Epithelial cell of proximal tubule (primary cell): ENCODE results near the gene CCR9. TPM values are rescaled to one million over a fixed set of nuclear protein-coding genes. Genes with fewer than 3 reads are reported as not detected.

Source experiments
- DNase-seq: peaks from one replicate; pipeline ENCODE4 v3.0.0-alpha.2; 2011; ENCODE audit warnings: low read depth
- H3K4me3 ChIP-seq: 2 replicates; pipeline ENCODE4 v1.5.1; 2011; ENCODE audit warnings: low read depth, mild to moderate bottlenecking, low read length
- total RNA-seq: library from RNA; depleted of rRNA; stranded (reverse); fragments of >200 nt; gene quantifications from 2 replicates; pipeline ENCODE4 v1.2.3, GENCODE V29; 2015
- TF ChIP-seq, protein P1 (sequence below): conservative IDR thresholded peaks from 2 replicates; pipeline ENCODE4 v1.5.1; 2012; ENCODE audit warnings: low read depth, mild to moderate bottlenecking, low read length

Gene CCR9
- total RNA-seq, 1 donor from 2014 or later = 0.17 TPM

- H3K4me3 ChIP-seq = no peak overlapping the region
- TF ChIP-seq, protein P1, sequence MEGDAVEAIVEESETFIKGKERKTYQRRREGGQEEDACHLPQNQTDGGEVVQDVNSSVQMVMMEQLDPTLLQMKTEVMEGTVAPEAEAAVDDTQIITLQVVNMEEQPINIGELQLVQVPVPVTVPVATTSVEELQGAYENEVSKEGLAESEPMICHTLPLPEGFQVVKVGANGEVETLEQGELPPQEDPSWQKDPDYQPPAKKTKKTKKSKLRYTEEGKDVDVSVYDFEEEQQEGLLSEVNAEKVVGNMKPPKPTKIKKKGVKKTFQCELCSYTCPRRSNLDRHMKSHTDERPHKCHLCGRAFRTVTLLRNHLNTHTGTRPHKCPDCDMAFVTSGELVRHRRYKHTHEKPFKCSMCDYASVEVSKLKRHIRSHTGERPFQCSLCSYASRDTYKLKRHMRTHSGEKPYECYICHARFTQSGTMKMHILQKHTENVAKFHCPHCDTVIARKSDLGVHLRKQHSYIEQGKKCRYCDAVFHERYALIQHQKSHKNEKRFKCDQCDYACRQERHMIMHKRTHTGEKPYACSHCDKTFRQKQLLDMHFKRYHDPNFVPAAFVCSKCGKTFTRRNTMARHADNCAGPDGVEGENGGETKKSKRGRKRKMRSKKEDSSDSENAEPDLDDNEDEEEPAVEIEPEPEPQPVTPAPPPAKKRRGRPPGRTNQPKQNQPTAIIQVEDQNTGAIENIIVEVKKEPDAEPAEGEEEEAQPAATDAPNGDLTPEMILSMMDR = no peak
- no peak for DNase-seq
Observed at GRCh38 chr3:45940781-45941365, 54.5 kb downstream of the CCR9 start.

- no peak overlapping the region for H3K4me3 ChIP-seq
- no peak for DNase-seq
- TF ChIP-seq, protein P1 = no peak
Observed at GRCh38 chr3:45942051-45942825, 55.9 kb downstream of the CCR9 start.

- DNase-seq = no peak
- TF ChIP-seq, protein P1 = no peak
- H3K4me3 ChIP-seq = no peak within 1 kb of the TSS
Observed at GRCh38 chr3:45943207-45943846, 57.0 kb downstream of the CCR9 start, which contains the start of gene CXCR6. Gene CXCR6 (plus strand): TSS chr3:45943464. CDS start chr3:45946482, 3,018 bp downstream.

DNA sequence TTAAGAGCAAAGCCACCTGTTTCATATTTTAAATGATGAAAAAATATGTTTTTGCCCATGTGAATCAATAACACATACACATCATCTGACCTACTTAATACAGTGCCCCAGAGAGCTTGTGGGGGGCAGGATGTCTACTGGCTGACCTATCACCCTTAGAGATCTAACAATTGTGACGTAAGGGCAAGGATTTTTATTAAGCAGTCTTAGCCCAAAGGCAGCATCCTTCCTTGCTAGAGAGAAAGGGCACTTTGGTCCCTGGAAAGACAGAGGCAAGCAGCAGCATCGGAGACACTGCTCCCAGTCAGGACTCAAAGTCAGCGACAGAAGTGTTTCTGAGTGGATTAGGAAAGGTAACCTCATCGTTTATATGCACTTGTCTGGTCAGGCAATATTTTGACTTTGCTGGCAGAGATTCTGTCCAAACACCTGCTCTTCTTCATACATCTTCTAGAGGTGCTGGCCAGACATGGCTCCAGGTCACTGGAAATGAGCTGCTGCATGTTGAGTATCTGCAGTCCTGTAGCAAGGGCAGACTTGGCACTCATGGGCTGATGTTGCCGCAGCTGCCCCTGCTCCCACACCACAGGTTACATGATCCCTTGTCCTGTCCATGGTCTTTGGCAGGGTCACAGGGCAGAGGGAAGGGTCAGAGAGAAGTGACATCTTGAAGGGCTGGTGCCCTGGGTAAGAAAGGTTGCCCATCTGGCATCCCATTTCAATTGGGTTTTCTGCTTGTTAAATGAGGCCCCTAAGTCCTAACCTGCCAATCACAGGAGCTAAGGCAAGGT, 58.7 kb downstream of the CCR9 start:
- TF ChIP-seq, protein P1 = no peak
- H3K4me3 ChIP-seq = no peak overlapping the region
- no peak for DNase-seq

GRCh38 chr3:45946307-45946706, 60.0 kb downstream of the CCR9 start:
- no peak for DNase-seq
- TF ChIP-seq, protein P1 = no peak
- no peak overlapping the region for H3K4me3 ChIP-seq

DNA sequence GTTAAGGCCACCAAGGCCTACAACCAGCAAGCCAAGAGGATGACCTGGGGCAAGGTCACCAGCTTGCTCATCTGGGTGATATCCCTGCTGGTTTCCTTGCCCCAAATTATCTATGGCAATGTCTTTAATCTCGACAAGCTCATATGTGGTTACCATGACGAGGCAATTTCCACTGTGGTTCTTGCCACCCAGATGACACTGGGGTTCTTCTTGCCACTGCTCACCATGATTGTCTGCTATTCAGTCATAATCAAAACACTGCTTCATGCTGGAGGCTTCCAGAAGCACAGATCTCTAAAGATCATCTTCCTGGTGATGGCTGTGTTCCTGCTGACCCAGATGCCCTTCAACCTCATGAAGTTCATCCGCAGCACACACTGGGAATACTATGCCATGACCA, 60.5 kb downstream of the CCR9 start:
- DNase-seq = no peak
- no peak overlapping the region for H3K4me3 ChIP-seq
- TF ChIP-seq, protein P1 = no peak
